DOHH2 (cell line): Measurements from ENCODE around the gene HYAL1.

Source experiments
- H3F3A ChIP-seq: fragments of 200-600 bp; sonication (generic), shearing (Covaris generic); 2 replicates; pipeline ENCODE4 v1.6.0; 2016; ENCODE audit warnings: antibody characterized with exemption, mild to moderate bottlenecking; ENCODE audit not compliant: control insufficient read depth, insufficient read depth
- H3K27ac ChIP-seq: fragments of 200-600 bp; sonication (generic); 2 replicates; pipeline ENCODE4 v1.5.1; 2014; ENCODE audit warnings: low read depth, mild to moderate bottlenecking, low read length, moderate library complexity
- H3K27me3 ChIP-seq: fragments of 200-600 bp; sonication (generic); 2 replicates; pipeline ENCODE4 v1.6.1; 2014; ENCODE audit warnings: mild to moderate bottlenecking, low read length, mixed read lengths; ENCODE audit not compliant: control insufficient read depth
- H3K36me3 ChIP-seq: fragments of 200-600 bp; sonication (generic); 2 replicates; pipeline ENCODE4 v1.6.1; 2014; ENCODE audit warnings: mild to moderate bottlenecking, low read length, moderate library complexity, mixed read lengths; ENCODE audit not compliant: control insufficient read depth
- H3K4me1 ChIP-seq: fragments of 200-600 bp; sonication (generic); 2 replicates; pipeline ENCODE4 v1.6.1; 2014; ENCODE audit warnings: mild to moderate bottlenecking, low read length, mixed read lengths; ENCODE audit not compliant: control insufficient read depth
- H3K4me2 ChIP-seq: fragments of 200-600 bp; sonication (generic); 2 replicates; pipeline ENCODE4 v1.6.0; 2014; ENCODE audit warnings: mild to moderate bottlenecking, low read length, moderate library complexity
- H3K4me3 ChIP-seq: fragments of 200-600 bp; sonication (generic); 2 replicates; pipeline ENCODE4 v1.5.1; 2014; ENCODE audit warnings: mild to moderate bottlenecking, low read length, mixed read lengths
- H3K79me2 ChIP-seq: fragments of 200-600 bp; sonication (generic); 2 replicates; pipeline ENCODE4 v1.6.1; 2014; ENCODE audit warnings: mild to moderate bottlenecking, low read length, mixed read lengths; ENCODE audit not compliant: control insufficient read depth
- H3K9me2 ChIP-seq: fragments of 200-600 bp; sonication (generic); replicated peaks from 2 replicates; pipeline ENCODE4 v1.6.1; 2014; ENCODE audit warnings: mild to moderate bottlenecking, low read length, mixed read lengths; ENCODE audit not compliant: control insufficient read depth
- H3K9me3 ChIP-seq: fragments of 200-600 bp; sonication (generic); 2 replicates; pipeline ENCODE4 v1.6.1; 2014; ENCODE audit warnings: antibody characterized with exemption, low read length, mixed read lengths; ENCODE audit not compliant: control insufficient read depth, insufficient read depth
- H4K20me1 ChIP-seq: fragments of 200-600 bp; sonication (generic); 2 replicates; pipeline ENCODE4 v1.6.0; 2014; ENCODE audit warnings: low read depth, mild to moderate bottlenecking, antibody characterized with exemption, low read length, moderate library complexity; ENCODE audit not compliant: control insufficient read depth, insufficient read depth
- EZH2phosphoT487 ChIP-seq: fragments of 200-600 bp; sonication (generic); IDR thresholded peaks from 2 replicates; pipeline ENCODE4 v1.6.1; 2017; ENCODE audit warnings: borderline replicate concordance, mild to moderate bottlenecking, antibody characterized with exemption, low read length, moderate library complexity, mixed read lengths
- TF ChIP-seq, protein P1 (sequence below): fragments of 200-600 bp; sonication (generic); IDR thresholded peaks from one replicate; pipeline ENCODE4 v1.5.1; 2014; ENCODE audit warnings: antibody characterized with exemption, mild to moderate bottlenecking, low read depth, low read length; ENCODE audit not compliant: poor library complexity, severe bottlenecking

Gene HYAL1

DNA sequence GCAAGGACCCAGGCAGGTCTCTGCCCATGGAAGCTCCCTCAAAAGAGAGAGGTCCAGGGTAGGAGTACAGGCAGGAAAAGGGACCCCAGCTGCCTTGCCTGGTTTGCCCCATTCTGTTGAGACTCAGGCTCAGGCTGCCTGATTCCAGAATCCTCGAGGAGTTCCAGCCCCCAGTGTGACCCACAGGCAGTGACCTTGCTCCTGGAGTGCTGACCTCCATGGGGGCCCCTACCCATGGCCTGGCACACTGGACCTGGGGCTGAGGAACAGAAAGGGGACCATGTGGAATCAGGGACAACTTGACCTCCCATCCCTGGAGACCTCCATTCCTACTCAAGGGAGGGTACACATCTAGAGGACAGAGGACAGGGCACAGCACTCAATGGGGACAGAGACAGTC, 37.8 kb downstream of the HYAL1 start:
- Histone ChIP-seq H3K9me2 (no peaks in the 10 kb centered on the region), H4K20me1 (no peaks in the 10 kb centered on the region), H3K4me2 (no peak overlapping the region), H3K79me2 (no peaks in the 10 kb centered on the region), H3K36me3 (no peaks in the 10 kb centered on the region), H3K4me1 (no peaks in the 10 kb centered on the region), H3K9me3 (no peaks in the 10 kb centered on the region), H3F3A (no peaks in the 10 kb centered on the region), H3K27ac (no peak overlapping the region), H3K27me3 (peaks cover 32% of the 10 kb centered on the region), H3K4me3 (no peak overlapping the region)
- no peak for TF ChIP-seq EZH2phosphoT487
- TF ChIP-seq, protein P1, sequence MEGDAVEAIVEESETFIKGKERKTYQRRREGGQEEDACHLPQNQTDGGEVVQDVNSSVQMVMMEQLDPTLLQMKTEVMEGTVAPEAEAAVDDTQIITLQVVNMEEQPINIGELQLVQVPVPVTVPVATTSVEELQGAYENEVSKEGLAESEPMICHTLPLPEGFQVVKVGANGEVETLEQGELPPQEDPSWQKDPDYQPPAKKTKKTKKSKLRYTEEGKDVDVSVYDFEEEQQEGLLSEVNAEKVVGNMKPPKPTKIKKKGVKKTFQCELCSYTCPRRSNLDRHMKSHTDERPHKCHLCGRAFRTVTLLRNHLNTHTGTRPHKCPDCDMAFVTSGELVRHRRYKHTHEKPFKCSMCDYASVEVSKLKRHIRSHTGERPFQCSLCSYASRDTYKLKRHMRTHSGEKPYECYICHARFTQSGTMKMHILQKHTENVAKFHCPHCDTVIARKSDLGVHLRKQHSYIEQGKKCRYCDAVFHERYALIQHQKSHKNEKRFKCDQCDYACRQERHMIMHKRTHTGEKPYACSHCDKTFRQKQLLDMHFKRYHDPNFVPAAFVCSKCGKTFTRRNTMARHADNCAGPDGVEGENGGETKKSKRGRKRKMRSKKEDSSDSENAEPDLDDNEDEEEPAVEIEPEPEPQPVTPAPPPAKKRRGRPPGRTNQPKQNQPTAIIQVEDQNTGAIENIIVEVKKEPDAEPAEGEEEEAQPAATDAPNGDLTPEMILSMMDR = no peak

DNA sequence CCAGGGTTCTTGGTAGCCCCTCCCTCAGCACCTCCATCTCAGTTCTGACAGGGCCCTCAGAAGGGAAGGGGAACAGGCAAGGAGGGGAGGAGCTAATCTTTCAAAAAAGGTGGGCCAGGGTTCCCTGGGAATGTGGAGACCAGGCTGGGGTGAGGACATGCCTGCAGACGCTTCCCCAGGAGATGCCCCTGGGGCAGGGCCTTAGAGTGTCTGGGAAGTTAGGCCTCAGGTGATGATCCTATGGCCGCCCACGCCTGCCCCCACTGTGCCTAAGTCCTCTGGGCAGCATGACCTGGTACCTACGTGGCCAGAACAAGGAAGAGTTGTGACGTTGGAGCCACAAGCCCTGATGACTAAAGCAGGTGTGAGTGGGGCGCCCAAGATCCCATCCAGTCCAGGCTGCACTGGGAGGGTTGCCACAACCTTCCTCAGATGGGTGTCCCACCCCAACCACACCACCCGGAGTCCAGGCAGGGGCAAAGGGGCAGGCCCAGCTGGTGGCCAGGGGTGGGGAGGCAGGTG, 38.3 kb downstream of the HYAL1 start:
- Histone ChIP-seq H3F3A (no peaks in the 10 kb centered on the region), H3K4me3 (no peak overlapping the region), H3K4me2 (no peak overlapping the region), H3K36me3 (no peaks in the 10 kb centered on the region), H3K9me3 (no peaks in the 10 kb centered on the region), H4K20me1 (no peaks in the 10 kb centered on the region), H3K27me3 (peaks cover 31% of the 10 kb centered on the region), H3K27ac (no peak overlapping the region), H3K9me2 (no peaks in the 10 kb centered on the region), H3K79me2 (no peaks in the 10 kb centered on the region), H3K4me1 (peaks cover 5% of the 10 kb centered on the region; the same call in 1 of the 2 replicates)
- TF ChIP-seq, protein P1 = no peak
- TF ChIP-seq EZH2phosphoT487 = no peak

GRCh38 chr3:50264383-50264963, 38.9 kb downstream of the HYAL1 start:
- H3K27ac ChIP-seq = no peak overlapping the region
- H4K20me1 ChIP-seq = no peaks in the 10 kb centered on the region
- no peak overlapping the region for H3K4me3 ChIP-seq
- peaks cover 10% of the 10 kb centered on the region for H3K4me1 ChIP-seq
- H3F3A ChIP-seq = no peaks in the 10 kb centered on the region
- no peaks in the 10 kb centered on the region for H3K36me3 ChIP-seq
- no peaks in the 10 kb centered on the region for H3K79me2 ChIP-seq
- H3K9me2 ChIP-seq = no peaks in the 10 kb centered on the region
- no peaks in the 10 kb centered on the region for H3K9me3 ChIP-seq
- TF ChIP-seq, protein P1 = no peak
- no peak for TF ChIP-seq EZH2phosphoT487
- H3K4me2 ChIP-seq = no peak overlapping the region
- H3K27me3 ChIP-seq = peaks cover 28% of the 10 kb centered on the region
